K562 (cell line): ENCODE measurements around the gene ANKRD13D. TPM values are rescaled to one million over a fixed set of nuclear protein-coding genes. Genes with fewer than 3 reads are reported as not detected.

Experiments
- ATAC-seq: fragments of 200-7000 bp; cut with Tn5 transposase; 3 replicates; pipeline ENCODE4 v1.9.1; 2020; ENCODE audit warnings: moderate library complexity
- BruUV-seq: library from RNA; stranded (reverse); fragments of 400-500 nt; replicated peaks from 2 replicates; lab custom pipeline; 2021; lab: Mats Ljungman, UMichigan
- CTCF ChIA-PET: fragments of 300-600 bp; formaldehyde crosslinking; extraction: SDS; loops from one replicate; lab custom pipeline; 2021; ENCODE audit warnings: low intra/inter-chr PET ratio; lab: Yijun Ruan, JAX
- POLR2A ChIA-PET: fragments of 300-600, 350-650 bp; sonication (Branson Sonifier 250); formaldehyde crosslinking; extraction: SDS; loops from one replicate; lab custom pipeline; 2021; ENCODE audit warnings: antibody characterized with exemption, inconsistent platforms; lab: Yijun Ruan, JAX
- DNase-seq, 4 experiments: peaks; one replicate each; pipeline versions ENCODE4 v3.0.0 to v3.0.0-alpha.2; 2011 to 2018; ENCODE audit warnings: low spot score in 3 of 4, mixed read lengths in 3 of 4; ENCODE audit errors: extremely low read depth in 1 of 4
- FAIRE-seq: peaks from 2 replicates; lab custom pipeline; 2011; peaks lifted over from hg19 to GRCh38; lab: Jason Lieb, UNC
- H2AFZ ChIP-seq: 2 replicates; pipeline ENCODE4 v1.6.0; 2011; ENCODE audit warnings: low read depth, low read length, control low read depth, inconsistent platforms
- H3K27ac ChIP-seq: fragments of 200-600 bp; 3 replicates; pipeline ENCODE4 v1.8.0; 2011; ENCODE audit warnings: low read depth, mild to moderate bottlenecking, control low read depth, inconsistent platforms, low read length, moderate library complexity, mixed read lengths; ENCODE audit errors: extremely low read depth
- H3K27me3 ChIP-seq, 2 experiments: fragments of 300-600 bp in 1 of 2; 2 replicates in 1 of 2; 3 replicates in 1 of 2; pipeline versions ENCODE4 v1.6.0 to v1.8.0; 2011; ENCODE audit warnings: inconsistent platforms in 2 of 2, low read length in 2 of 2, mild to moderate bottlenecking in 1 of 2, mixed read lengths in 1 of 2, moderate library complexity in 1 of 2; ENCODE audit not compliant: control insufficient read depth in 2 of 2, insufficient read depth in 2 of 2
- H3K36me3 ChIP-seq: fragments of 300-600 bp; 3 replicates; pipeline ENCODE4 v1.8.0; 2011; ENCODE audit warnings: mild to moderate bottlenecking, low read length, inconsistent platforms; ENCODE audit not compliant: control insufficient read depth, insufficient read depth
- H3K4me1 ChIP-seq, 2 experiments: fragments of 200-600 bp in 1 of 2; replicated peaks in 1 of 2; 2 replicates in 1 of 2; 3 replicates in 1 of 2; pipeline versions ENCODE4 v1.5.1 to v1.8.0; 2011; ENCODE audit warnings: inconsistent platforms in 2 of 2, low read length in 2 of 2, mild to moderate bottlenecking in 1 of 2, mixed read lengths in 1 of 2, moderate library complexity in 1 of 2; ENCODE audit not compliant: control insufficient read depth in 2 of 2, insufficient read depth in 2 of 2
- H3K4me2 ChIP-seq: 2 replicates; pipeline ENCODE4 v1.6.1; 2011; ENCODE audit warnings: low read length, control low read depth, inconsistent platforms, mixed read lengths; ENCODE audit not compliant: insufficient read depth
- H3K4me3 ChIP-seq: fragments of 200-600 bp; sonication (generic), shearing (Covaris generic); 2 replicates; pipeline ENCODE4 v1.5.1; 2016; ENCODE audit warnings: control low read depth, inconsistent platforms
- H3K79me2 ChIP-seq: fragments of 200-600 bp; 3 replicates; pipeline ENCODE4 v1.8.0; 2011; ENCODE audit warnings: low read length, inconsistent platforms; ENCODE audit not compliant: control insufficient read depth, insufficient read depth
- H3K9ac ChIP-seq, 2 experiments: 2 replicates each; pipeline versions ENCODE4 v1.6.0 to v1.6.1; 2011; ENCODE audit warnings: low read depth in 2 of 2, low read length in 2 of 2, control low read depth in 1 of 2, inconsistent platforms in 1 of 2, mild to moderate bottlenecking in 1 of 2, mixed read lengths in 1 of 2; ENCODE audit not compliant: insufficient read depth in 1 of 2
- H3K9me1 ChIP-seq: one replicate; pipeline ENCODE4 v1.6.0; 2011; ENCODE audit warnings: inconsistent platforms, mild to moderate bottlenecking, low read length, moderate library complexity; ENCODE audit not compliant: control insufficient read depth, insufficient read depth
- H3K9me3 ChIP-seq: replicated peaks from 2 replicates; pipeline ENCODE4 v1.5.1; 2011; ENCODE audit warnings: low read depth, low read length, inconsistent platforms; ENCODE audit not compliant: control insufficient read depth, insufficient read depth
- H4K20me1 ChIP-seq: replicated peaks from 2 replicates; pipeline ENCODE4 v1.6.1; 2011; ENCODE audit warnings: low read length, inconsistent platforms, mixed read lengths; ENCODE audit not compliant: control insufficient read depth, insufficient read depth
- ARID1B ChIP-seq: fragments of 450-650 bp; IDR thresholded peaks from 2 replicates; pipeline ENCODE4 v1.6.1; 2016; ENCODE audit warnings: antibody characterized with exemption, mild to moderate bottlenecking, inconsistent platforms
- CBX3 ChIP-seq, 2 experiments: IDR thresholded peaks; 1 replicate in 1 of 2; 2 replicates in 1 of 2; pipeline ENCODE4 v1.6.1; 2012; ENCODE audit warnings: inconsistent platforms in 2 of 2, low read length in 2 of 2, borderline replicate concordance in 1 of 2, control low read depth in 1 of 2
- CCAR2 ChIP-seq: fragments of 200-400 bp; formaldehyde crosslinking; IDR thresholded peaks from 2 replicates; pipeline ENCODE4 v1.6.1; 2017; ENCODE audit warnings: mild to moderate bottlenecking, low read depth, low read length
- CHD1 ChIP-seq: fragments of 200-600 bp; sonication (generic); IDR thresholded peaks from one replicate; pipeline ENCODE4 v1.6.1; 2012; ENCODE audit warnings: mild to moderate bottlenecking, moderate library complexity, low read length, inconsistent platforms
- FOXA1 ChIP-seq: fragments of 450-650 bp; IDR thresholded peaks from 2 replicates; pipeline ENCODE4 v1.6.1; 2016; ENCODE audit warnings: mild to moderate bottlenecking, borderline replicate concordance
- L3MBTL2 ChIP-seq: fragments of 450-650 bp; IDR thresholded peaks from 2 replicates; pipeline ENCODE4 v1.6.1; 2016; ENCODE audit warnings: mild to moderate bottlenecking, moderate library complexity
- LARP7 ChIP-seq: fragments of 450-650 bp; IDR thresholded peaks from 2 replicates; pipeline ENCODE4 v1.6.1; 2016
- NCOA2 ChIP-seq, 2 experiments: fragments of 450-650 bp; IDR thresholded peaks; 2 replicates each; pipeline ENCODE4 v1.6.1; 2018; ENCODE audit warnings: mild to moderate bottlenecking in 2 of 2, moderate library complexity in 1 of 2; ENCODE audit not compliant: partially characterized antibody in 2 of 2
- NCOA4 ChIP-seq: fragments of 450-650 bp; IDR thresholded peaks from 2 replicates; pipeline ENCODE4 v1.6.1; 2018; ENCODE audit warnings: mild to moderate bottlenecking; ENCODE audit not compliant: partially characterized antibody
- NEUROD1 ChIP-seq: fragments of 150-350 bp; IDR thresholded peaks from 2 replicates; pipeline ENCODE4 v1.6.1; 2014; ENCODE audit warnings: borderline replicate concordance, low read length, low read depth; ENCODE audit not compliant: partially characterized antibody
- RBBP5 ChIP-seq: fragments of 200-600 bp; sonication (generic); IDR thresholded peaks from 2 replicates; pipeline ENCODE4 v1.6.1; 2012; ENCODE audit warnings: borderline replicate concordance, mild to moderate bottlenecking, low read length, control low read depth, inconsistent platforms; ENCODE audit not compliant: insufficient read depth, poor library complexity, severe bottlenecking
- RBFOX2 ChIP-seq: fragments of 200-400 bp; formaldehyde crosslinking; IDR thresholded peaks from 2 replicates; pipeline ENCODE4 v1.6.1; 2017; ENCODE audit warnings: low read depth, mild to moderate bottlenecking, low read length, moderate library complexity
- SNRNP70 ChIP-seq: fragments of 200-400 bp; formaldehyde crosslinking; optimal IDR thresholded peaks from 2 replicates; pipeline ENCODE3; 2017; ENCODE audit warnings: low read depth, low read length
- SRF ChIP-seq, 2 experiments: fragments of 250-450, 450-650 bp in 1 of 2; sonication (Bioruptor Pico) in 1 of 2; sonication (generic) in 1 of 2; formaldehyde crosslinking; IDR thresholded peaks; 2 replicates each; pipeline versions ENCODE4 v1.5.0 to v1.5.1; 2020 to 2022; ENCODE audit warnings: mild to moderate bottlenecking in 1 of 2, missing genetic modification reagents in 1 of 2
- ZNF184 ChIP-seq: sonication (generic); formaldehyde crosslinking; IDR thresholded peaks from 2 replicates; pipeline ENCODE4 v1.5.0; 2020; ENCODE audit warnings: missing genetic modification reagents
- WGBS: fragments of 100-300 bp; shearing (Covaris generic); methylation state at CpG from one replicate; pipeline ENCODE4 v1.1.6; 2016; ENCODE audit warnings: low coverage, mixed read lengths; ENCODE audit not compliant: insufficient coverage; ENCODE audit errors: missing lambda C conversion rate; 5-methylcytosine and 5-hydroxymethylcytosine counted together
- in situ Hi-C: fragments of 300-500 bp; cut with MboI; formaldehyde crosslinking; loops from 4 replicates; pipeline ENCODE4 v1.15.0; 2018; ENCODE audit warnings: inconsistent platforms, mixed read lengths
- intact Hi-C: fragments of 100-400 bp; cut with micrococcal nuclease; formaldehyde crosslinking; loops from 2 replicates; pipeline ENCODE4 v1.14.2; 2022
- polyA plus RNA-seq, 8 experiments: library from polyadenylated mRNA; depleted of rRNA in 4 of 8; stranded (reverse) in 5 of 8; unstranded in 3 of 8; fragments of >200 nt; fragmentation: Nextera tagmentation in 2 of 8; fragmentation: Illumina TruSeq in 1 of 8; extraction: Ambion mirVana in 2 of 8; extraction: Trizol in 1 of 8; gene quantifications; 2 replicates each; pipeline versions ENCODE4 v1.2.1 to v1.2.3, GENCODE V29; 2011 to 2014; ENCODE audit warnings: inconsistent platforms in 1 of 8, missing spikeins in 1 of 8
- total RNA-seq, 7 experiments: library from RNA; depleted of rRNA in 6 of 7; stranded (reverse); fragments of >200 nt in 6 of 7; fragmentation: Illumina TruSeq in 2 of 7; extraction: Trizol in 2 of 7; gene quantifications; 2 replicates each; pipeline versions ENCODE4 v1.2.1 to v1.2.3, GENCODE V29; 2011 to 2021; ENCODE audit warnings: low replicate concordance in 1 of 7
- TF ChIP-seq, protein P1 (sequence below): IDR thresholded peaks from 2 replicates; pipeline ENCODE4 v1.6.1; 2011; ENCODE audit not compliant: insufficient read length; ENCODE audit errors: extremely low read depth
- TF ChIP-seq, protein P2 (sequence below): sonication (generic); formaldehyde crosslinking; IDR thresholded peaks from 2 replicates; pipeline ENCODE4 v1.4.0; 2020; ENCODE audit warnings: mild to moderate bottlenecking, missing genetic modification reagents
- TF ChIP-seq, protein P3 (sequence below): fragments of 250-450 bp; sonication (Bioruptor Pico); IDR thresholded peaks from 2 replicates; pipeline ENCODE4 v1.5.0; 2022; ENCODE audit warnings: mild to moderate bottlenecking

ANKRD13D gene
- total and polyA plus RNA-seq, 9 of the 15 experiments (the other 6 are each of a cell fraction or from before 2014, with no cell fraction given): 0.94 to 40.9 (median 22.4) TPM

DNA sequence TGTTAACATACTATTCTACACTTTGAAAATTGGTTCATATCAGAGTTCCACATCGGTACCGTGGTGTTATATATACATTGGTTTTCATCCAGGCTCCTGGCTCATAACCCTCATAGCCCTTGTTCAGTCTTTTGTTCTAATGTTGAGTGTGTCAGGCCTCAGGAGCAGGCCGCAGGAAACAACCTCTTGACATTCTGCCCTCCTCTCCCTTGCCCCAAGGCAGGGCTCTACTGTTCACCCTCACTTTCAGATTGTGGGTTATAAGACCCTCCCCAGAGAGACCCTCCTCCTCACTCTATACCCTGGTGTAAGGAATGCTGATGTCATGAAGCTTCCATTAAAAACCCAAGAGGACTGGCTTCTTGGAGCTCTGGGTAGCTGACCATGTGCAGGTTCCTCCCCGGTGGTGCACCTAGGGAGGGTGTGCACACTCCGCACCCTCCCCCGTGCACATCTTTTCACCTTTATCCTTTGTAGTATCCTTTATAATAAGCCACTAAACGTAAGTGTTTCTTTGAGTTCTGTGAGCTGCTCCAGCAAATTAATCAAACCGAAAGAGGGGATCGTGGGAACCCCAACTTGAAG, 26.3 kb downstream of the ANKRD13D start:
- H3K36me3 ChIP-seq: no peaks in the 10 kb centered on the region
- TF ChIP-seq RBFOX2: no peak
- TF ChIP-seq, protein P1, sequence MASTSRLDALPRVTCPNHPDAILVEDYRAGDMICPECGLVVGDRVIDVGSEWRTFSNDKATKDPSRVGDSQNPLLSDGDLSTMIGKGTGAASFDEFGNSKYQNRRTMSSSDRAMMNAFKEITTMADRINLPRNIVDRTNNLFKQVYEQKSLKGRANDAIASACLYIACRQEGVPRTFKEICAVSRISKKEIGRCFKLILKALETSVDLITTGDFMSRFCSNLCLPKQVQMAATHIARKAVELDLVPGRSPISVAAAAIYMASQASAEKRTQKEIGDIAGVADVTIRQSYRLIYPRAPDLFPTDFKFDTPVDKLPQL: no peak
- TF ChIP-seq FOXA1: no peak
- no peak for TF ChIP-seq SRF (CRISPR knock-in tag; IDR thresholded peaks at IDR 0.05)
- no peak for TF ChIP-seq NCOA2 (IDR thresholded peaks at IDR 0.05; ENCODE audit: partially characterized antibody in 2 of 2)
- no peak for TF ChIP-seq CBX3 (IDR thresholded peaks at IDR 0.05; ENCODE audit: borderline replicate concordance in 1 of 2, low read length in 2 of 2)
- TF ChIP-seq SNRNP70: no peak
- TF ChIP-seq ARID1B: no peak
- TF ChIP-seq, protein P2, sequence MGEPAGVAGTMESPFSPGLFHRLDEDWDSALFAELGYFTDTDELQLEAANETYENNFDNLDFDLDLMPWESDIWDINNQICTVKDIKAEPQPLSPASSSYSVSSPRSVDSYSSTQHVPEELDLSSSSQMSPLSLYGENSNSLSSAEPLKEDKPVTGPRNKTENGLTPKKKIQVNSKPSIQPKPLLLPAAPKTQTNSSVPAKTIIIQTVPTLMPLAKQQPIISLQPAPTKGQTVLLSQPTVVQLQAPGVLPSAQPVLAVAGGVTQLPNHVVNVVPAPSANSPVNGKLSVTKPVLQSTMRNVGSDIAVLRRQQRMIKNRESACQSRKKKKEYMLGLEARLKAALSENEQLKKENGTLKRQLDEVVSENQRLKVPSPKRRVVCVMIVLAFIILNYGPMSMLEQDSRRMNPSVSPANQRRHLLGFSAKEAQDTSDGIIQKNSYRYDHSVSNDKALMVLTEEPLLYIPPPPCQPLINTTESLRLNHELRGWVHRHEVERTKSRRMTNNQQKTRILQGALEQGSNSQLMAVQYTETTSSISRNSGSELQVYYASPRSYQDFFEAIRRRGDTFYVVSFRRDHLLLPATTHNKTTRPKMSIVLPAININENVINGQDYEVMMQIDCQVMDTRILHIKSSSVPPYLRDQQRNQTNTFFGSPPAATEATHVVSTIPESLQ (CRISPR knock-in tag): no peak
- TF ChIP-seq L3MBTL2: no peak
- TF ChIP-seq ZNF184: no peak
- TF ChIP-seq NEUROD1: no peak
- TF ChIP-seq CHD1: no peak
- no peak for TF ChIP-seq LARP7
- no peak for TF ChIP-seq CCAR2
- TF ChIP-seq, protein P3, sequence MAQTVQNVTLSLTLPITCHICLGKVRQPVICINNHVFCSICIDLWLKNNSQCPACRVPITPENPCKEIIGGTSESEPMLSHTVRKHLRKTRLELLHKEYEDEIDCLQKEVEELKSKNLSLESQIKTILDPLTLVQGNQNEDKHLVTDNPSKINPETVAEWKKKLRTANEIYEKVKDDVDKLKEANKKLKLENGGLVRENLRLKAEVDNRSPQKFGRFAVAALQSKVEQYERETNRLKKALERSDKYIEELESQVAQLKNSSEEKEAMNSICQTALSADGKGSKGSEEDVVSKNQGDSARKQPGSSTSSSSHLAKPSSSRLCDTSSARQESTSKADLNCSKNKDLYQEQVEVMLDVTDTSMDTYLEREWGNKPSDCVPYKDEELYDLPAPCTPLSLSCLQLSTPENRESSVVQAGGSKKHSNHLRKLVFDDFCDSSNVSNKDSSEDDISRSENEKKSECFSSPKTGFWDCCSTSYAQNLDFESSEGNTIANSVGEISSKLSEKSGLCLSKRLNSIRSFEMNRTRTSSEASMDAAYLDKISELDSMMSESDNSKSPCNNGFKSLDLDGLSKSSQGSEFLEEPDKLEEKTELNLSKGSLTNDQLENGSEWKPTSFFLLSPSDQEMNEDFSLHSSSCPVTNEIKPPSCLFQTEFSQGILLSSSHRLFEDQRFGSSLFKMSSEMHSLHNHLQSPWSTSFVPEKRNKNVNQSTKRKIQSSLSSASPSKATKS (CRISPR knock-in tag): no peak
- TF ChIP-seq RBBP5: no peak
- no peak for TF ChIP-seq NCOA4
- FAIRE-seq (no peak), DNase-seq (peak in 2 of 4 experiments; percentile 0 to 10), ATAC-seq (no peak)
- no peak overlapping the region for H3K4me3 ChIP-seq
- H4K20me1 ChIP-seq: no peaks in the 10 kb centered on the region
- POLR2A ChIA-PET: interaction anchor here (0.6 to 3.5 kb wide), 6 partner anchors 13 to 335 kb away, joined by 3 to 10 read pairs (median 4); partner anchors contain the start of gene GRK2
- CTCF ChIA-PET: no interaction called here
- WGBS: 57% methylated on average over 9 of the region's 9 CpGs
- intact Hi-C loops: no loop called here
- H3K27ac ChIP-seq: no peak overlapping the region
- peaks cover 44 to 50% of the 10 kb centered on the region in 2 experiments for H3K4me1 ChIP-seq
- H3K27me3 ChIP-seq: no peaks in the 10 kb centered on the region
- H3K9me3 ChIP-seq: no peaks in the 10 kb centered on the region
- H3K9ac ChIP-seq: no peak overlapping the region
- no peak overlapping the region; the same call in 1 of the 2 replicates for H2AFZ ChIP-seq
- BruUV-seq: no TSS peak
- no peaks in the 10 kb centered on the region for H3K9me1 ChIP-seq
- peaks cover 6% of the 10 kb centered on the region; the same call in 1 of the 3 replicates for H3K79me2 ChIP-seq
- in situ Hi-C loops: loop anchor here (5.0 kb wide), 1 partner anchor 233 kb away; no protein-coding TSS in a partner anchor
- H3K4me2 ChIP-seq: no peak overlapping the region
